ENCODE measurements around the gene FOXJ3.
A peak's percentile ranks its signal among the peaks of the same experiment; 100 is the strongest.
"Not testable (repeated sequence)": the region's sequence is repeated elsewhere in the genome, so short reads cannot be mapped to it uniquely, and the experiment has no call there.

FOXJ3 gene

DNA sequence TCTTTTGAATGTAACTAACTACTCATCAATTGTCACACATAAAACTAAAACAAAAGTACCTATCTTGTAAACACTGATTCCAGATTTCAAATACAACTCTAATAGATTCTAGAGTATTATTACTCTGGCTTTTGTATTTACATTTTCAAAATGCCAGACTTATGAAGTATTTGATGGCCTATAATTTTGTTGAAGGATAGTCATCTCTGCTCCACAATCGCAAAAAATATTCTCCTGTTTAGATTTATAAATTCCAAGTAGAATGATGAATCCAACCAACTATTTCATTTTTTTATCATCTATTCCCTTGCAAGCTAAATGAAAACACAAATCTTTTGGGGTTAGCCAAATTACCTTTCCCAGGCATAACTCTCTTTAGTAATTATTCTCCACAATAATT, 95.5 kb downstream of the FOXJ3 start:
- DNase-seq = no peak

DNA sequence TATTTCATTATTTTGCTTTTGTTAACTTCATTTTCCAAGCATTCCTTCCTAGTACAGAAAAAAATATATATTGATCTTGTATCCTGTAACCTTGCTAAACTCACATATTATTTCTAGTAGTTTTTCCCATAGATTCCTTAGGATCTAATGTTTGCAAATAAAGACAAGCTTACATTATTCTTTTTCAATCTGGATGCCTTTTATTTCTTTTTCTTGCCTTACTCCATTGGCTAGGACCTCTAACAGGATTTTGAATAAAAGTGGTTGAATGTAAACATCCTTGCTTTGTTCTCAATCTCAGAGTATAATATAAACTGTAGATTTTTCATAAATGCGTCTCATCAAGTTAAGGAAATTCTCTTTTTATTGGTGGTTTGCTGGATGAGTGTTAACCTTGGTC, 96.0 kb downstream of the FOXJ3 start:
- DNase-seq = no peak

DNA sequence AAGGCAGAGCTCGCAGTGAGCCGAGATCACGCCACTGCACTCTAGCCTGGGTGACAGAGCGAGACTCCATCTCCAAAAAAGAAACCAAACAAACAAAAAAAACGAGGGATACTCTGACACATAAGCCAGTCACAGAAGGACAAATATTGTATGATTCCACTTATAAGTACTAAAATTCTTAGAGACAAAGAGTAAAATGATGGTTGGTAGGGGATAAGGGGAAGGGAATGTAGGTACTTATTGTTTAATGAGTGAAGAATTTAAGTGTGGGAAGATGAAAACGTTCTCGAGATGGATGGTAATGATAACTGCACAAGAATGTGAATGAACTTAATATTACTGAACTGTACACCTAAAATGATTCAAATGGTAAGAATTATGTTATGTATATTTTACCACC, 103.8 kb downstream of the FOXJ3 start:
- DNase-seq = no peak

- no peak for DNase-seq
Observed at GRCh38 chr1:42228938-42229337, 106.1 kb downstream of the FOXJ3 start.

DNA sequence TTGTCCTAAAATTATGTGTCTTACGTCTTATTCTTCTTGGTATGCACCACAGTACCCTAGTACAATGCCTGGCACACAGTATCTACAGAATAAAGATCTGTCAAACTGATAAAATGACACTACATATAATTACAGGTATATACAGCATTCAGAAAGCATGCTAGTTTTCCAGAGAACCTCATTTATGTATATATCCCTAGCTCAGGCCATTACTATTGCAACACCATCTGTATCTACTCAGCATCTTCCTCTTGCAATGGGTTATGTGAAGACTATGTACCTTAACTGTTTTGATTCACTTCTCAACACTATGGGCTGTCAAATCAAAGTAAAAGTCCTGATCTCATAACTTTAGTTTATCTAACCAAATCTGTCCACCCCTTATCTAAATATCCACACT, 112.0 kb downstream of the FOXJ3 start:
- no peak for DNase-seq

DNA sequence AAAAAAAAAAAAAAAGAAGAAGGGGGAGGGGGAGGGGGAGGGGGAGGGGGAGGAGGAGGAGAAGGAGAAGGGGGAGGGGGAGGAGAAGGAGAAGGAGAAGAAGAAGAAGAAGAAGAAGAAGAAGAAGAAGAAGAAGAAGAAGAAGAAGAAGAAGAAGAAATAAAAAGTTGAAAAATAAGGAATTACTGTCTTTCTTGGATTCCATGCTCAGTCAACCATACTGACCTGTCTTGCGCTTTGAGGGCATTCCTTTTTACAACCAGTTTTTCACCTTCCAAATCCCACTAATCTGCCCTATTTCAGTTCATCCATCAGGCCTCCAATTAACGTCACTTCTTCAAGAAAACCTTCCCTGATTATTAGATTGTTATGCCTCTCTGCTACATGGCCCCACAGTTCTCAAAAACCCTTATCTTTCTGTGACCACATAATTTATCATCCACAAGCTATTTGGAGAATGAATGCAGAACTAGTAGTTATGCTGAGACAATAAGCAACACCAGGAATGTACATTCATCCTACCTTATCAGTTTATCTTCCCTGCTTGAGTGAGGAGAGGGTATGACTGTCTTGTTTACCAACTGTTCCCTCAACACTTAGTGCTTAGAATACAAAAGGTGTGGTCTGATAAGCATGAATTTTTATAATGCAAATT, 113.0 kb downstream of the FOXJ3 start:
- DNase-seq = no peak

DNA sequence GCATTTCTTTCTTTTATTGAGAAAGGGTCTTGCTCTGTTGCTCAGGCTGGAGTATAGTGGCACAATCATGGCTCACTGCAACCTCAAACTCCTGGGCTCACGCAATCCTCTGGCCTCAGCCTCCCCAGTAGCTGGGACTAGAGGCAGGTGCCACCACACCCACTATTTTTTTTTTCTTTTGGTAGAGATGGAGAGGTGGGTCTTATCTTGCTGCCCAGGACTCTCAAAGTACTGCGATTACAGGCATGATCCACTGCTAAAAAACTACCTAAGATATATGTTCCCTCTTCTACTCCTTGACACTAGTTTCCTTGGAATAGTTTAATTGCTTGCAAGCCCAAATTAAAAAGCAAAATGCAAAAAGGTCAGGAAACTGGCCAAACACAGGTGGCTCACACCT, 113.6 kb downstream of the FOXJ3 start:
- no peak for DNase-seq

DNA sequence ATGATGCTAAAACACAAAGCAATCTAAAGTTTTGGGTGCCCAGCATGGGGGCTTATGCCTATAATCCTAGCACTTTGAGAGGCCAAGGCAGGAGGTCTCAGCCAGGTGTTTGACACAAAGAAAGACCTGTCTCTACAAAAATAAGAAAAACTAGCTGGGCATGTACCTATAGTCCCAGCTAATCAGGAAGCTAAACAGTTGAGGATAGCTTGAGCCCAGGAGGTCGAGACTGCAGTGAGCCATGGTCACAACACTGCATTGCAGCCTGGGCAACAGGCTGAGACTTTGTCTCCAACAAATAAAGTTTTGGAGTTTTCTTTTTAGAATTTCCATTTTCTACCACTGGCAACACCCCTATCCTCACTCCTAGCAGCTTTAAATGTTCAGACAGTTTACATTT, 115.4 kb downstream of the FOXJ3 start:
- DNase-seq = no peak

GRCh38 chr1:42214447-42214871, 120.6 kb downstream of the FOXJ3 start:
- peak; percentile 67 for DNase-seq

- no peak for DNase-seq
Observed at GRCh38 chr1:42211224-42211623, 123.8 kb downstream of the FOXJ3 start.

- no peak for DNase-seq
Observed at GRCh38 chr1:42210421-42211133, 124.5 kb downstream of the FOXJ3 start.

- DNase-seq = no peak
Observed at GRCh38 chr1:42209526-42210251, 125.3 kb downstream of the FOXJ3 start.

DNA sequence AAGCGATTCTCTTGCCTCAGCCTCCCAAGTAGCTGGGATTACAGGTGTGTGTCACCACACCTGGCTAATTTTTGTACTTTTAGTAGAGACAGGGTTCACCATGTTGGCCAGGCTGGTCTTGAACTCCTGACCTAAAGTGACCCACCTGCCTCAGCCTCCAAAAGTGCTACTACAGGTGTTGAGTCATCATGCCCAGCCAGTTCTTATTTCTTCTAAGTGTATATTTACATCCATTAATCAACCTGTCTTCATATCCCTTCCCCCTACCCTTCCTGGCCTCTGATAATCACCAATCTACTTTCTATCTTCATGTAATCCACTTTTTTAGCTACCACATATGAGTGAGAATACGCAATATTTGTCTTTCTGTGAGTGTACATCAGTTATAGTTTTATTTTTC, 128.1 kb downstream of the FOXJ3 start:
- DNase-seq = not testable (repeated sequence)

DNA sequence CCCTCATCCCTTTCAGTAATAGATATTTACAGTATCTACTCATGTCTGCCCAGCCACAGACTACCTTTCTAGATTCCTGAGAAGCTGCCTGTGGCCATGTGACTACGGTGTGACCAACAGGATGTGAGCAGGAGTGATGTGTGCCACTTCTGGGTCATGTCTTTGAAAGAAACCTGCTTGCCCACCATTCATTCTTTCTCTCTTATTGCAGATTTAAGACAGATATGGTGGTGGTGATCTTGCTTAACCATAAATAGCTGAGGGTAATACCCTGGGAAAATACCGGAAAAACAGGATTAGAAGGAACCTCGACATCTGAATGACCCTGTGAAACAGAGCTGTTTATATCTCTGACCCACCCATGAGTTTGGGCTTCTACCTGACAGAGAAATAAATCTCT, 128.9 kb downstream of the FOXJ3 start:
- DNase-seq = no peak

DNA sequence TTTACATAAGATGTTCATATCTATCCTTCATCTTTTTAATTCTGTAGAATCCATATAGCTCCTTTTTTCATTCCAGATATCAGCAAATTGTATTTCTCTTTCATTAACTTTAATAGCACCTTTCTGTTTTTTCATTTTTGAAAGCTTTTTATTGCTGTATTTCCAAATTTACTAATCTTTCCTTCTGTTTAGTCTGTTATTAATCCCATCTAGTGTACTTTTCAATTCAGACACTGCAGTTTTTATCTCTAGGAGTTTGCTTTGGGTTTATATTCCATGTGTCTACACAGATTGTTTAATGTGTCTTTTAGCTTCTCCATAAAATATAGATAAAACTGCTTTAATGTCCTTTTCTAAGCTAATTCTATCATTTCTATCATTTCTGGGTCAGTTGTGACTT, 133.0 kb downstream of the FOXJ3 start:
- DNase-seq = no peak

- no peak for DNase-seq
Observed at GRCh38 chr1:42198251-42198650, 136.8 kb downstream of the FOXJ3 start.

- no peak for DNase-seq
Observed at GRCh38 chr1:42195841-42196240, 139.2 kb downstream of the FOXJ3 start.

DNA sequence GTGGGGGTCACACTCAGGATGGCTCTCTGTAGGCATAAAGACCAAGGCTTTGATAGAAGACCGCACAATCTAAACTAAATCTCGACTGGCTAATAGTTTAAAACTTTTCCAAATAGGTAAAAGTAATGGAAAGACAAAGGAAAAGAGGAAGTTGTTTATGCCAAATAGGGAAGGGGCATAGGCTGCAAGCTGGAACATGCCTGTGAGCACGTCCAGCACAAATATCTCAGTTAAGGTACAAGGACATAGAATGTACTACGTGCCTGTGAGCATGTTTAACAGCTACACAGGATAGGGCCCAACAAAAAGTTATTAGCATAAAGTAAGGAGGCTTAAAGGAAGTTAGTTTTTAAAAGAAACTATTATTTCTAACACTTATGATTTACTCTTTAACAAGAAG, 142.9 kb downstream of the FOXJ3 start:
- no peak for DNase-seq

- no peak for DNase-seq
Observed at GRCh38 chr1:42191319-42191718, 143.7 kb downstream of the FOXJ3 start.

DNA sequence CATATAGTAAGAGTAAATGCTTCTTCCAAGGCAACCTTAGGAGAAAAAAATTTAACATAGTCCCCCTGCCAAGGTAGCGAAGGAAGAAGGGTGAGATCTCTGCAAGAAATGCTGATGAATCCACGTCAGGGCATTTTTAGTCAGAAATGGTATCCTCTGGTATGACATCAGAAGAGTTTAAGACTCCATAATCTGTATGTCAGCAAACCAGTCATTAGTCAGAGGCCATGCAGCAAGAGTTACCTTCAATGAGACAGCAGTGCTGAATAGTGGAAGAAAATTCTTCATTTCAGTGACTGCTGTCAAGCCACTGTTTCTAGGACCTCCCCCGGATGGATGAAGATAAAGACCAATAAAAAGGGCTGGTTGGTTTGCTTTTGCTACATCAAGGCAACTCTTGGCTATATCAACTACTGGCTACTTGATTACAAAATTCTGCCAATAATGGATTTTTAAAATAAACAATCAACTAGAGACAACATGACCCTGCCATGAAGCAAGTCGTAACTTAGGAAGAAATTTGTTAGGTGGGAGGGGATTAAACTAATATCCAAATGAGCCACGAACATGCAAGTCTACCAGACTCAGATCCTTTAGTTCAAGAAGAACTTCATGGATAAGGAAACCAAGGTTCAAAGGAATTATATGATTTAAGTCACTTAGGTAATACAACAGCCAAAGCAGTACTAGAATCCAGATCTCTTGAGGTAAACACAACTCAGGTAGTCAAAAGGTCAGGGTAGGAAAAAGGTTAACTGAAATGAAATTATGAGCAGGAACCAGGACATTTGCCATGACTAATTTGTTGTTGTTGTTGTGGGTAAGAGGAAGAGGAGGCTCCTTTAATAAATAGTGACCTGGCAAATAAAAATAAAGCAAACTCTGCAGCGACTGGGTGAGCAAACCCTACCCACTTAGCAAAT, 144.8 kb downstream of the FOXJ3 start:
- DNase-seq = no peak

GRCh38 chr1:42186152-42186551, 148.9 kb downstream of the FOXJ3 start:
- DNase-seq = no peak

- no peak for DNase-seq
Observed at GRCh38 chr1:42184616-42185015, 150.4 kb downstream of the FOXJ3 start.

- no peak for DNase-seq
Observed at GRCh38 chr1:42183957-42184268, 151.1 kb downstream of the FOXJ3 start.
